ENCODE data around the gene TRIM48.
"Not testable (repeated sequence)": the region's sequence is repeated elsewhere in the genome, so short reads cannot be mapped to it uniquely, and the experiment has no call there.

The TRIM48 gene, protein sequence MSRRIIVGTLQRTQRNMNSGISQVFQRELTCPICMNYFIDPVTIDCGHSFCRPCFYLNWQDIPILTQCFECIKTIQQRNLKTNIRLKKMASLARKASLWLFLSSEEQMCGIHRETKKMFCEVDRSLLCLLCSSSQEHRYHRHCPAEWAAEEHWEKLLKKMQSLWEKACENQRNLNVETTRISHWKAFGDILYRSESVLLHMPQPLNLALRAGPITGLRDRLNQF

DNA sequence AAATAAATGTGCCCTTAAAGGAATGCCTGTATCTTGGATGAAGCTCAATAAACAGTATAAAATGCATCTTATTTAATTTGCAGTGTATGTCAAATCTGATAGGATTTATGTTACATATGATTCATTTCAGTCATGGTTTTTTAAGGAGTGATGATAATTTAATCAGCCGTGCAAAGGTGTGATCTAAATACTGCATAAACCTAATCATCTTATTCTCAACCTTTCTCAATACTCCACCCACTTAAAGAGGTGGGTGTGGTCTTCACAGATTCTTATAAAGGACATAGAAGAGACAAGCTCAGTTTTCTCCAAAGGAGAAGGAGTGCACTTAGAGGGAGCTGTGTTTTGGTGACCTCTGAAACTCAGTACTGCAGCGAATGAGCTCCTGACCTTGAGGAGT lies at the start of gene TRIM48:
TRIM48 (plus strand) TSS at position 301 of the 400 bp plus-strand sequence. CDS start 113 bp downstream, outside the sequence.
- DNase-seq (ENCODE audit: low spot score): not testable (repeated sequence)

DNA sequence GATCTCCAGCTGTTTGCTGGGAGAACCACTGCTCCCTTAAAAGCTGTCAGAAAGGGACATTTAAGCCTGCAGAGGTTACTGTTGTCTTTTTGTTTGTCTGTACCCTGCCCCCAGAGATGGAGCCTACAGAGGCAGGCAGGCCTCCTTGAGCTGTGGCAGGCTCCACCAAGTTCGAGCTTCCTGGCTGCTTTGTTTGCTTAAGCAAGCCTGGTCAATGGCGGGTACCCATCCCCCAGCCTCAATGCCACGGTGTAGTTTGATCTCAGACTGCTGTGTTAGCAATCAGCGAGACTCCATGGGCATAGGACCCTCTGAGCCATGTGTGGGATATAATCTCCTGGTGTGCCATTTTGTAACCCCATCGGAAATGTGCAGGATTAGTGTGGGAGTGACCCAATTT lies 23.6 kb upstream of the TRIM48 start:
- DNase-seq (ENCODE audit: low spot score): not testable (repeated sequence)

DNA sequence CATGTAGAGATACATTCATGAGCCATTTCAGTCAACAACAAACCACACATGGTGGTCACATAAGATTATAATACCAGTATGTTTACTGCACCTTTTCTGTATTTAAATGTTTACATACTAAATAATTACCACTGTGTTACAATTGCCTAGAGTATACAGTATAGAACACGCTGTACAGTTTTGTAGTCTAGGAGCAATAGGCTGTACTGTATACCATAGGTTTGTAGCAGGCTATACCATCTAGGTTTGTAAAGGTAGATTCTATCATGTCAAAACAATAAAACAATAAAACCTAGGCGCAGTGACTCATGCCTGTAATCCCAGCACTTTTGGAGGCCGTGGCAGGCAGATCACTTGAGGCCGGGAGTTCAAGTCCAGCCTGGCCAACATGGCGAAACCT lies 1.1 kb downstream of the TRIM48 start:
- DNase-seq (ENCODE audit: low spot score): no peak
